RWPE2 (cell line): ENCODE measurements around the gene OCA2.

Source experiments
- ATAC-seq: fragments of 200-7000 bp; cut with Tn5 transposase; 3 replicates; pipeline ENCODE4 v1.9.1; 2021; ENCODE audit warnings: low read depth
- DNase-seq: peaks from one replicate; pipeline ENCODE4 v3.0.0-alpha.2; 2020; ENCODE audit warnings: low spot score
- H3K27ac ChIP-seq: fragments of 450-650 bp; 2 replicates; pipeline ENCODE4 v1.5.1; 2017; ENCODE audit warnings: mild to moderate bottlenecking; ENCODE audit not compliant: poor library complexity, severe bottlenecking
- H3K27me3 ChIP-seq: fragments of 250-450 bp; sonication (Bioruptor Pico); 2 replicates; pipeline ENCODE4 v1.5.1; 2021; ENCODE audit warnings: mild to moderate bottlenecking, moderate library complexity; ENCODE audit not compliant: insufficient read depth, poor library complexity, severe bottlenecking
- H3K36me3 ChIP-seq: fragments of 250-450 bp; sonication (Bioruptor Pico); 2 replicates; pipeline ENCODE4 v1.5.1; 2020; ENCODE audit warnings: low read depth, mild to moderate bottlenecking, moderate library complexity
- H3K4me1 ChIP-seq: fragments of 250-450 bp; sonication (Bioruptor Pico); 2 replicates; pipeline ENCODE4 v1.5.1; 2021; ENCODE audit warnings: mild to moderate bottlenecking, moderate library complexity; ENCODE audit not compliant: insufficient read depth, poor library complexity, severe bottlenecking
- H3K4me3 ChIP-seq: fragments of 250-450 bp; sonication (Bioruptor Pico); 2 replicates; pipeline ENCODE4 v1.5.1; 2021; ENCODE audit warnings: mild to moderate bottlenecking, moderate library complexity; ENCODE audit not compliant: severe bottlenecking
- H3K9me3 ChIP-seq: fragments of 250-450 bp; sonication (Bioruptor Pico); 2 replicates; pipeline ENCODE4 v1.5.1; 2021; ENCODE audit warnings: mild to moderate bottlenecking, moderate library complexity; ENCODE audit not compliant: severe bottlenecking
- TF ChIP-seq, protein P1 (sequence below): fragments of 450-650 bp; IDR thresholded peaks from one replicate; pipeline ENCODE4 v1.5.1; 2017; ENCODE audit warnings: mild to moderate bottlenecking, moderate library complexity; ENCODE audit not compliant: poor library complexity, severe bottlenecking

Gene OCA2

GRCh38 chr15:27845535-27846369 is 253.4 kb downstream of the OCA2 start:
- Histone ChIP-seq H3K4me3 (no peak overlapping the region), H3K27ac (no peak overlapping the region), H3K36me3 (no peaks in the 10 kb centered on the region), H3K9me3 (no peaks in the 10 kb centered on the region), H3K4me1 (peaks cover 10% of the 10 kb centered on the region), H3K27me3 (no peaks in the 10 kb centered on the region)
- DNase-seq (no peak), ATAC-seq (no peak)
- TF ChIP-seq, protein P1, sequence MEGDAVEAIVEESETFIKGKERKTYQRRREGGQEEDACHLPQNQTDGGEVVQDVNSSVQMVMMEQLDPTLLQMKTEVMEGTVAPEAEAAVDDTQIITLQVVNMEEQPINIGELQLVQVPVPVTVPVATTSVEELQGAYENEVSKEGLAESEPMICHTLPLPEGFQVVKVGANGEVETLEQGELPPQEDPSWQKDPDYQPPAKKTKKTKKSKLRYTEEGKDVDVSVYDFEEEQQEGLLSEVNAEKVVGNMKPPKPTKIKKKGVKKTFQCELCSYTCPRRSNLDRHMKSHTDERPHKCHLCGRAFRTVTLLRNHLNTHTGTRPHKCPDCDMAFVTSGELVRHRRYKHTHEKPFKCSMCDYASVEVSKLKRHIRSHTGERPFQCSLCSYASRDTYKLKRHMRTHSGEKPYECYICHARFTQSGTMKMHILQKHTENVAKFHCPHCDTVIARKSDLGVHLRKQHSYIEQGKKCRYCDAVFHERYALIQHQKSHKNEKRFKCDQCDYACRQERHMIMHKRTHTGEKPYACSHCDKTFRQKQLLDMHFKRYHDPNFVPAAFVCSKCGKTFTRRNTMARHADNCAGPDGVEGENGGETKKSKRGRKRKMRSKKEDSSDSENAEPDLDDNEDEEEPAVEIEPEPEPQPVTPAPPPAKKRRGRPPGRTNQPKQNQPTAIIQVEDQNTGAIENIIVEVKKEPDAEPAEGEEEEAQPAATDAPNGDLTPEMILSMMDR: no peak

DNA sequence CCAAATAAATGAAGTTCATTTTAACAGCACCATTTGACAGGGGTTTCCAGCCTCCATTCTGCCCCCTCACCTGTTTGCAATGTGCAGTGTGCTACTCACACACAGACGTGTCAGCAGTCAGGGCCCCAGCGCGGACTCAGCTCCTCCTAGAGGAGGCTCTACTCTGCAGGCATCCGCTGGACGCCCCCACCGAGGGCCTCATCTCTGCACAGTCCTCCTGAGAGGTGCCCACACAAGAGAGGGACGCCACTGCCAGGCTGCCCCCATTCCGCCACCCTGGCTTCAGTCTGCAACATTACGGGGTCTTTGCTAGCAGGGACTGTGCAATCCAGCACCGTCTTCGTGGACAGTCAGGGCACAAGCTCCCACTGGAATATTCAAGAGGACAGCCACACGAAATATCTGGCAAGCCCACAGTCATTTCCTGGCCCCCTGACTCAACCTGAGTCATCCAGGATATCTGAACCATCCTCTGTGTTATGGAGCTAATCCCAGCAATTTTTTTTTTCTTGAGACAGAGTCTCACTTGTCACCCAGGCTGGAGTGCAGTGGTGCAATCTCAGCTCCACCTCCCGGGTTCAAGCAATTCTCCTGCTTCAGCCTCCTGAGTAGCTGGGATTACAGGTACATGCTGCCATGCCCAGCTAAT is 255.0 kb downstream of the OCA2 start:
- ATAC-seq (peak; percentile 97), DNase-seq (no peak)
- Histone ChIP-seq H3K27ac (no peak overlapping the region), H3K4me1 (peaks cover 10% of the 10 kb centered on the region), H3K4me3 (no peak overlapping the region), H3K36me3 (no peaks in the 10 kb centered on the region), H3K27me3 (no peaks in the 10 kb centered on the region), H3K9me3 (no peaks in the 10 kb centered on the region)
- TF ChIP-seq, protein P1: no peak

GRCh38 chr15:27843146-27843545 is 256.0 kb downstream of the OCA2 start:
- DNase-seq: no peak
- no peak overlapping the region for H3K27ac ChIP-seq
- no peaks in the 10 kb centered on the region for H3K9me3 ChIP-seq
- no peaks in the 10 kb centered on the region for H3K27me3 ChIP-seq
- no peaks in the 10 kb centered on the region for H3K36me3 ChIP-seq
- TF ChIP-seq, protein P1: no peak
- H3K4me1 ChIP-seq: peaks cover 10% of the 10 kb centered on the region
- ATAC-seq: no peak
- H3K4me3 ChIP-seq: no peak overlapping the region

DNA sequence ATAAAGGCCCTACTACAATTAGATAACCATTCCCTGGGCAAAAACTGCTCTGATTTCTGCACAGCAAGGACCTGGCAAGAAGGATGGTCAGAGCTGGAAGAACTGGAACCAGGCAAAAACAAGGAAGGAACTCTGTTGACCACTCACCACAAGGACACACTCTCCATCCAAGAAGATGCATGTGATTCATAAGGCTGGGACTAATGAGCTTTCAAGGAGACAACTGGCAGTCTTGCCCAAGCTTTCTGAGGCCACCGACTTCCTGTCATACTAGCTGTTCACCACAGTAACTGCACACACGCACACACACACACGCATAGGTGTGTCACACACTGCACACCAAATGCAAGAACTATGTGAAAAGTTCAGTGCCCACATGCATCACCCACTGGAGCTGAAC is 256.6 kb downstream of the OCA2 start:
- TF ChIP-seq, protein P1: no peak
- no peaks in the 10 kb centered on the region for H3K36me3 ChIP-seq
- ATAC-seq (no peak), DNase-seq (no peak)
- H3K27ac ChIP-seq: no peak overlapping the region
- no peaks in the 10 kb centered on the region for H3K9me3 ChIP-seq
- H3K27me3 ChIP-seq: no peaks in the 10 kb centered on the region
- peaks cover 10% of the 10 kb centered on the region for H3K4me1 ChIP-seq
- no peak overlapping the region for H3K4me3 ChIP-seq
